IMR-90 (cell line): ENCODE measurements around the gene SLC38A1. TPM values are rescaled to one million over a fixed set of nuclear protein-coding genes. Genes with fewer than 3 reads are reported as not detected.

Experiments used
- ATAC-seq: fragments of 200-7000 bp; cut with Tn5 transposase; 2 replicates; pipeline ENCODE4 v1.9.1; 2020; ENCODE audit warnings: low read depth, mild to moderate bottlenecking, moderate library complexity
- BruUV-seq: library from RNA; stranded (reverse); fragments of 400-500 nt; replicated peaks from 2 replicates; lab custom pipeline; 2021; lab: Mats Ljungman, UMichigan
- CTCF ChIA-PET: fragments of 300-600 bp; formaldehyde crosslinking; extraction: SDS; loops from one replicate; lab custom pipeline; 2021; ENCODE audit warnings: antibody characterized with exemption; lab: Yijun Ruan, JAX
- POLR2A ChIA-PET: fragments of 300-600 bp; sonication (Branson Sonifier 250); formaldehyde crosslinking; loops from one replicate; lab custom pipeline; 2022; ENCODE audit warnings: antibody characterized with exemption; ENCODE audit not compliant: unreplicated experiment; lab: Charles Lee
- DNase-seq: peaks from one replicate; pipeline ENCODE4 v3.0.0; 2013
- H2AFZ ChIP-seq: replicated peaks from 2 replicates; pipeline ENCODE3; 2013; ENCODE audit warnings: low read length, mild to moderate bottlenecking; ENCODE audit not compliant: poor library complexity
- H2AK5ac ChIP-seq: 2 replicates; pipeline ENCODE4 v1.6.1; 2013; ENCODE audit warnings: low read depth, low read length, inconsistent platforms
- H2AK9ac ChIP-seq: replicated peaks from 2 replicates; pipeline ENCODE3; 2013; ENCODE audit warnings: mild to moderate bottlenecking, low read depth, low read length, moderate library complexity; ENCODE audit not compliant: poor library complexity
- H2BK120ac ChIP-seq: 2 replicates; pipeline ENCODE4 v1.6.1; 2013; ENCODE audit warnings: low read depth, low read length, inconsistent platforms
- H2BK15ac ChIP-seq: 3 replicates; pipeline ENCODE4 v1.6.1; 2013; ENCODE audit warnings: low read depth, low read length, inconsistent platforms
- H2BK20ac ChIP-seq: 2 replicates; pipeline ENCODE4 v1.6.1; 2013; ENCODE audit warnings: low read depth, mild to moderate bottlenecking, inconsistent platforms, low read length, moderate library complexity
- H2BK5ac ChIP-seq: 2 replicates; pipeline ENCODE4 v1.6.1; 2013; ENCODE audit warnings: mild to moderate bottlenecking, low read depth, low read length, inconsistent platforms; ENCODE audit not compliant: poor library complexity, severe bottlenecking
- H3K14ac ChIP-seq: replicated peaks from 2 replicates; pipeline ENCODE4 v1.6.1; 2013; ENCODE audit warnings: low read depth, low read length, inconsistent platforms
- H3K18ac ChIP-seq: 2 replicates; pipeline ENCODE4 v1.6.1; 2013; ENCODE audit warnings: low read depth, low read length, control low read depth
- H3K23ac ChIP-seq: 2 replicates; pipeline ENCODE4 v1.6.1; 2013; ENCODE audit warnings: low read depth, low read length, inconsistent platforms
- H3K27ac ChIP-seq: 2 replicates; pipeline ENCODE4 v1.5.1; 2013; ENCODE audit warnings: mild to moderate bottlenecking, control low read depth, low read length; ENCODE audit not compliant: insufficient read depth
- H3K27me3 ChIP-seq: 2 replicates; pipeline ENCODE4 v1.6.1; 2013; ENCODE audit warnings: low read length; ENCODE audit not compliant: control insufficient read depth, insufficient read depth
- H3K36me3 ChIP-seq: 2 replicates; pipeline ENCODE4 v1.6.1; 2013; ENCODE audit warnings: low read length, mixed read lengths; ENCODE audit not compliant: control insufficient read depth, insufficient read depth
- H3K4ac ChIP-seq: 2 replicates; pipeline ENCODE4 v1.6.1; 2013; ENCODE audit warnings: low read depth, low read length, inconsistent platforms
- H3K4me1 ChIP-seq: 2 replicates; pipeline ENCODE4 v1.6.1; 2013; ENCODE audit warnings: low read length, mixed read lengths; ENCODE audit not compliant: control insufficient read depth, insufficient read depth
- H3K4me2 ChIP-seq: 2 replicates; pipeline ENCODE4 v1.6.1; 2013; ENCODE audit warnings: low read depth, mild to moderate bottlenecking, control low read depth, low read length, moderate library complexity
- H3K4me3 ChIP-seq: 2 replicates; pipeline ENCODE4 v1.5.1; 2013; ENCODE audit warnings: low read depth, mild to moderate bottlenecking, control low read depth, low read length, moderate library complexity; ENCODE audit not compliant: insufficient read depth
- H3K56ac ChIP-seq: 2 replicates; pipeline ENCODE4 v1.6.1; 2013; ENCODE audit warnings: low read length, inconsistent platforms; ENCODE audit not compliant: insufficient read depth; ENCODE audit errors: extremely low read depth
- H3K79me1 ChIP-seq, 2 experiments: 2 replicates each; pipeline ENCODE4 v1.6.1; 2013; ENCODE audit warnings: low read length in 2 of 2, inconsistent platforms in 1 of 2, low read depth in 1 of 2
- H3K9ac ChIP-seq: 2 replicates; pipeline ENCODE4 v1.6.1; 2013; ENCODE audit warnings: low read depth, low read length, control low read depth
- H3K9me1 ChIP-seq: 2 replicates; pipeline ENCODE4 v1.6.1; 2013; ENCODE audit warnings: low read length, inconsistent platforms; ENCODE audit not compliant: insufficient read depth
- H3K9me3 ChIP-seq: 2 replicates; pipeline ENCODE4 v1.6.1; 2013; ENCODE audit warnings: low read length; ENCODE audit not compliant: control insufficient read depth, insufficient read depth
- H4K20me1 ChIP-seq: 2 replicates; pipeline ENCODE4 v1.6.1; 2013; ENCODE audit warnings: low read length, inconsistent platforms; ENCODE audit not compliant: insufficient read depth
- H4K5ac ChIP-seq: 2 replicates; pipeline ENCODE4 v1.6.1; 2013; ENCODE audit warnings: mild to moderate bottlenecking, low read depth, low read length, control low read depth
- H4K8ac ChIP-seq, 2 experiments: 2 replicates each; pipeline ENCODE4 v1.6.1; 2013; ENCODE audit warnings: low read depth in 2 of 2, low read length in 2 of 2, control low read depth in 1 of 2, inconsistent platforms in 1 of 2
- H4K91ac ChIP-seq: 2 replicates; pipeline ENCODE4 v1.6.1; 2013; ENCODE audit warnings: low read depth, low read length, inconsistent platforms; ENCODE audit not compliant: insufficient read depth
- CEBPB ChIP-seq: IDR thresholded peaks from 2 replicates; pipeline ENCODE4 v1.6.1; 2012; ENCODE audit warnings: low read depth, low read length, improper control_type of control experiment
- FOS ChIP-seq: fragments of 150-350 bp; IDR thresholded peaks from 2 replicates; pipeline ENCODE4 v1.6.1; 2016; ENCODE audit warnings: low read depth, low read length
- MXI1 ChIP-seq: IDR thresholded peaks from 2 replicates; pipeline ENCODE4 v1.6.1; 2012; ENCODE audit warnings: low read depth, mild to moderate bottlenecking, low read length, moderate library complexity, borderline replicate concordance
- WGBS, 2 experiments: methylation state at CpG; one replicate each; pipeline versions ENCODE4 v1.1.5 to v1.1.7; 2013; ENCODE audit warnings: missing lambda C conversion rate in 2 of 2; ENCODE audit not compliant: insufficient read length in 1 of 2; ENCODE audit errors: extremely low coverage in 2 of 2; 5-methylcytosine and 5-hydroxymethylcytosine counted together
- dilution Hi-C: fragments of 300-500 bp; cut with HindIII; formaldehyde crosslinking; loops from one replicate; pipeline ENCODE4 v1.14.3; 2018; ENCODE audit warnings: low sequenced_read_pairs; ENCODE audit not compliant: unreplicated experiment
- in situ Hi-C: fragments of 300-500 bp; cut with MboI; formaldehyde crosslinking; loops from 3 replicates; pipeline ENCODE4 v1.14.3; 2019; ENCODE audit warnings: low sequenced_read_pairs, inconsistent platforms, mixed read lengths
- intact Hi-C: fragments of 100-400 bp; cut with micrococcal nuclease; formaldehyde crosslinking; loops from 2 replicates; pipeline ENCODE4 v1.10.0; 2022
- polyA plus RNA-seq, 3 experiments: library from polyadenylated mRNA; depleted of rRNA; stranded (reverse); fragments of >200 nt; gene quantifications; 2 replicates each; pipeline ENCODE4 v1.2.3, GENCODE V29; 2012; ENCODE audit warnings: low replicate concordance in 1 of 3
- total RNA-seq: library from RNA; depleted of rRNA; stranded (reverse); fragments of >200 nt; gene quantifications from 2 replicates; pipeline ENCODE4 v1.2.3, GENCODE V29; 2012; rRNA removed
- TF ChIP-seq, protein P1 (sequence below): fragments of 150-350 bp; IDR thresholded peaks from 2 replicates; pipeline ENCODE4 v1.6.1; 2017; ENCODE audit warnings: mild to moderate bottlenecking, antibody characterized with exemption, low read length, low read depth

SLC38A1 gene
- total and polyA plus RNA-seq, 2 of the 4 experiments (the other 2 are of a cell fraction), result 22.8 to 61.5 TPM

GRCh38 chr12:46133751-46134150 lies 135.1 kb downstream of the SLC38A1 start:
- H3K18ac ChIP-seq, result no peak overlapping the region
- WGBS, 2 experiments, result no CpG with 5 or more reads among the region's 2 CpGs
- H2BK15ac ChIP-seq, result no peak overlapping the region
- H4K20me1 ChIP-seq, result no peaks in the 10 kb centered on the region
- H2AK5ac ChIP-seq, result no peak overlapping the region
- no peak overlapping the region for H4K91ac ChIP-seq
- no TSS peak for BruUV-seq
- no peak overlapping the region for H4K8ac ChIP-seq
- no peak overlapping the region for H3K27ac ChIP-seq
- no peak overlapping the region for H4K5ac ChIP-seq
- H3K4me2 ChIP-seq, result no peak overlapping the region
- CTCF ChIA-PET, result interaction anchor here (0.7 kb wide), 1 partner anchor 34 kb away, joined by 3 read pairs; no protein-coding TSS in a partner anchor
- H3K79me1 ChIP-seq, result no peaks in the 10 kb centered on the region
- DNase-seq (peak; percentile 18), ATAC-seq (peak; percentile 29; the same call in 1 of the 2 replicates)
- H3K4me3 ChIP-seq, result no peak overlapping the region
- in situ Hi-C loops (no loop called here), intact Hi-C loops (no loop called here), dilution Hi-C loops (no loop called here)
- no peak overlapping the region for H2AFZ ChIP-seq
- no peak overlapping the region for H3K14ac ChIP-seq
- no peak overlapping the region for H2AK9ac ChIP-seq
- H3K4me1 ChIP-seq, result no peaks in the 10 kb centered on the region
- no peak overlapping the region for H3K23ac ChIP-seq
- no peak overlapping the region for H2BK120ac ChIP-seq
- no peaks in the 10 kb centered on the region for H3K9me1 ChIP-seq
- no peak overlapping the region for H3K4ac ChIP-seq
- no peak overlapping the region for H2BK20ac ChIP-seq
- peaks cover 5% of the 10 kb centered on the region for H3K27me3 ChIP-seq
- H3K56ac ChIP-seq, result no peak overlapping the region
- H3K36me3 ChIP-seq, result no peaks in the 10 kb centered on the region
- H3K9me3 ChIP-seq, result no peaks in the 10 kb centered on the region
- no peak overlapping the region for H2BK5ac ChIP-seq
- no peak overlapping the region for H3K9ac ChIP-seq
- TF ChIP-seq CEBPB (peak; percentile 56; the same call in 1 of the 2 replicates), FOS (no peak), MXI1 (no peak)
- TF ChIP-seq, protein P1, sequence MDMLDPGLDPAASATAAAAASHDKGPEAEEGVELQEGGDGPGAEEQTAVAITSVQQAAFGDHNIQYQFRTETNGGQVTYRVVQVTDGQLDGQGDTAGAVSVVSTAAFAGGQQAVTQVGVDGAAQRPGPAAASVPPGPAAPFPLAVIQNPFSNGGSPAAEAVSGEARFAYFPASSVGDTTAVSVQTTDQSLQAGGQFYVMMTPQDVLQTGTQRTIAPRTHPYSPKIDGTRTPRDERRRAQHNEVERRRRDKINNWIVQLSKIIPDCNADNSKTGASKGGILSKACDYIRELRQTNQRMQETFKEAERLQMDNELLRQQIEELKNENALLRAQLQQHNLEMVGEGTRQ, result no peak
- POLR2A ChIA-PET, result no interaction called here

Other genes starting within 250 kb of the SLC38A1 start
- 881 and 1,389 TPM in 2 replicates for gene SLC38A2, start 103.7 kb upstream of the SLC38A1 start, total RNA-seq
- 213 and 313 TPM in 2 replicates for gene SLC38A2, start 103.7 kb upstream of the SLC38A1 start, polyA plus RNA-seq (2012; rRNA removed)